GM12878 (cell line): Measurements from ENCODE around the gene LMF2.

Experiments
- ATF2 ChIP-seq: IDR thresholded peaks from 2 replicates; pipeline ENCODE4 v1.6.1; 2012; ENCODE audit warnings: low read length, inconsistent platforms
- CBX5 ChIP-seq: sonication (generic); IDR thresholded peaks from 2 replicates; pipeline ENCODE4 v1.6.1; 2016; ENCODE audit warnings: low read depth, moderate library complexity, mild to moderate bottlenecking, inconsistent platforms
- CTCF ChIP-seq, 3 experiments: IDR thresholded peaks in 2 of 3; conservative IDR thresholded peaks in 1 of 3; 2 replicates each; pipeline ENCODE4 v1.5.1; 2011; ENCODE audit warnings: low read depth in 3 of 3, low read length in 3 of 3, mild to moderate bottlenecking in 3 of 3, control low read depth in 2 of 3, moderate library complexity in 2 of 3, inconsistent platforms in 1 of 3, mixed read lengths in 1 of 3; ENCODE audit not compliant: control insufficient read depth in 2 of 3, insufficient read depth in 1 of 3; ENCODE audit errors: extremely low read depth in 1 of 3
- NR2C2 ChIP-seq: IDR thresholded peaks from 2 replicates; pipeline ENCODE4 v1.6.1; 2011; ENCODE audit warnings: borderline replicate concordance, low read depth; ENCODE audit not compliant: control insufficient read depth, insufficient read length
- POLR2A ChIP-seq: IDR thresholded peaks from 2 replicates; pipeline ENCODE4 v1.6.1; 2011; ENCODE audit warnings: low read depth, mild to moderate bottlenecking, low read length
- RAD21 ChIP-seq: IDR thresholded peaks from 2 replicates; pipeline ENCODE4 v1.6.1; 2011; ENCODE audit warnings: mild to moderate bottlenecking, low read depth, low read length, moderate library complexity; ENCODE audit not compliant: insufficient read depth
- RCOR1 ChIP-seq: conservative IDR thresholded peaks from 2 replicates; pipeline ENCODE4 v1.6.1; 2012; ENCODE audit warnings: low read depth, low read length, improper control_type of control experiment
- SIN3A ChIP-seq: IDR thresholded peaks from 2 replicates; pipeline ENCODE4 v1.6.1; 2012; ENCODE audit warnings: low read depth, low read length, improper control_type of control experiment
- SREBF2 ChIP-seq: IDR thresholded peaks from 2 replicates; pipeline ENCODE4 v1.6.1; 2012; ENCODE audit warnings: mild to moderate bottlenecking, low read length
- ZBED1 ChIP-seq: IDR thresholded peaks from 2 replicates; pipeline ENCODE4 v1.6.1; 2016; ENCODE audit warnings: borderline replicate concordance
- ZNF274 ChIP-seq: IDR thresholded peaks from one replicate; pipeline ENCODE4 v1.8.0; 2011; ENCODE audit not compliant: insufficient read length, insufficient read depth

GRCh38 chr22:50490531-50491308 is 16.8 kb downstream of the LMF2 start:
- TF ChIP-seq RAD21 (no peak), RCOR1 (no peak), NR2C2 (no peak), CTCF (IDR thresholded peaks at IDR 0.05 in 2 of 3, conservative IDR thresholded peaks at IDR 0.05 in 1 of 3; ENCODE audit: control insufficient read depth in 2 of 3, extremely low read depth in 1 of 3, insufficient read depth in 1 of 3, low read depth in 3 of 3, low read length in 3 of 3) (no peak), POLR2A (no peak), SREBF2 (no peak), ZNF274 (no peak), ZBED1 (no peak), CBX5 (no peak), SIN3A (no peak), ATF2 (no peak)
